ENCODE measurements around the gene VAV3. TPM values are rescaled to one million over a fixed set of nuclear protein-coding genes. Genes with fewer than 3 reads are reported as not detected.

VAV3 gene
- polyA plus RNA-seq, 1 of the 3 experiments (the other 2 are of a cell fraction) = not detected

DNA sequence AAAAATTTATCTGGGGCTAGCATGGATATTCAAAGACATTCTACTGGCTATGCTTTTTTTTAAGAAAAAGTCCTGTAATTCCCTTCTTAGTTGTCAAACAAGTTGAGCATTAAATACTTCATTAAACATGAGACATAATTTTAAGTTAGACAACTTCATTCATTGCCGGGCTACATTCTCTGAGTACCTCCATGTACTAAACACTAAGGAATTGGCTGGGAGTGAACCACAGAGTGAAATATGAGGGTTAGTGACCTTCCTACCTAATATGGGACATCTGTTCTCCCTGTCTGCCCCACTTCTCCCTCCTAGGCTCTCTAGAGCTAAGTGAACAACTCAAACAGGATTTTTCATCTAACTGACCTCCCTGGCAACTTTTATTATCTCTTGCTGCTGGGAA, 370.4 kb downstream of the VAV3 start:
- Histone ChIP-seq H3K9me3 (no peaks in the 10 kb centered on the region), H3F3A (replicated peaks; ENCODE audit: insufficient read depth) (no peaks in the 10 kb centered on the region), H3K27me3 (ENCODE audit: insufficient read depth) (no peaks in the 10 kb centered on the region), H3K4me1 (ENCODE audit: control insufficient read depth in 1 of 2, insufficient read depth in 2 of 2, low read depth in 1 of 2, low read length in 1 of 2) (no peaks in the 10 kb centered on the region), H3K36me3 (replicated peaks in 1 of 2; ENCODE audit: control insufficient read depth in 1 of 2, insufficient read depth in 2 of 2, low read length in 1 of 2) (no peaks in the 10 kb centered on the region), H4K20me1 (ENCODE audit: insufficient read depth) (no peaks in the 10 kb centered on the region), H2AFZ (ENCODE audit: low read depth) (no peak overlapping the region), H3K4me3 (ENCODE audit: low read depth in 2 of 2, low read length in 1 of 2) (no peak overlapping the region), H3K9me2 (no peaks in the 10 kb centered on the region), H3K79me2 (ENCODE audit: insufficient read depth) (no peaks in the 10 kb centered on the region), H3K27ac (ENCODE audit: low read depth in 2 of 2, low read length in 1 of 2) (no peak overlapping the region), H3K9ac (no peak overlapping the region), H3K4me2 (no peak overlapping the region)
- TF ChIP-seq, protein P1, sequence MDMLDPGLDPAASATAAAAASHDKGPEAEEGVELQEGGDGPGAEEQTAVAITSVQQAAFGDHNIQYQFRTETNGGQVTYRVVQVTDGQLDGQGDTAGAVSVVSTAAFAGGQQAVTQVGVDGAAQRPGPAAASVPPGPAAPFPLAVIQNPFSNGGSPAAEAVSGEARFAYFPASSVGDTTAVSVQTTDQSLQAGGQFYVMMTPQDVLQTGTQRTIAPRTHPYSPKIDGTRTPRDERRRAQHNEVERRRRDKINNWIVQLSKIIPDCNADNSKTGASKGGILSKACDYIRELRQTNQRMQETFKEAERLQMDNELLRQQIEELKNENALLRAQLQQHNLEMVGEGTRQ (IDR thresholded peaks at IDR 0.05; ENCODE audit: borderline replicate concordance, low read depth, low read length) = no peak
- TF ChIP-seq FOSL2 (IDR thresholded peaks at IDR 0.05; ENCODE audit: borderline replicate concordance, low read depth) = no peak
- TF ChIP-seq RAD21 (IDR thresholded peaks at IDR 0.05; ENCODE audit: low read length) = no peak
- ChIA-PET CTCF (no interaction called here), POLR2A (no interaction called here)
- 93% methylated on average over 1 of the region's 1 CpG for WGBS (ENCODE audit: low lambda C conversion rate)
- DNase-seq = no peak

DNA sequence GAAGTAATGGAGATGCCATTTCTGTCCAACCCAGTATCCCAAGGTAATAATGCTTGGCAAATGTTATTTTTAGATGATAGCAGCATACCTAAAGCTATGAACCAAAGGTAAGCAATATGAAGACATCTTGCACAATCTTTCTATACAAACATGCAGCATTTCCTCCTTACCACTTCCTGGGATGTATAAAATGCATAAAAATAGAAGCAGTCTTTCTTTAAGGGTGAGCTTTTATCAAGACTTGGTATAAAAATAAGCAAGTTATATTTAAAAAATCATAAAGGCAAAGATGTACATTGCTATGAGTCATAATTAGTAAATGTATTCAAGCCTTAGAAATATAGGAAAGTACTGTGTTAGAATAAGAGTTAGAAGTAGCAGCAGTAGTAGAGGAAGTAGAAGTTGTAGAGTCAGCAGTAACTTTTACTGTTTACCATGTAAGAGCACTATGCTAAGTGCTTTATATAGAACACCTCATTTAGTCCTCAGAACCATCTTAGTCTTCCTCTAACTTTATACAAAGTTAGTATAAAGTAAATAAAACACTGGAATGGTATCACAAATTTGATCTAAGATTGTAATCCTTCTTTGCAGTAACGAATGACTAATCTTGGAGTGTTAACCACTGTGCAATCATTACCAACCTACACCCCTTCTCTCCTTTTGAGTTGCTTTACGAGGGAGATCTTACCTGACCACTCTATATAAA, 371.3 kb downstream of the VAV3 start:
- H3K4me3 ChIP-seq (ENCODE audit: low read depth in 2 of 2, low read length in 1 of 2) = no peak overlapping the region
- no peaks in the 10 kb centered on the region for H3K4me1 ChIP-seq (ENCODE audit: control insufficient read depth in 1 of 2, insufficient read depth in 2 of 2, low read depth in 1 of 2, low read length in 1 of 2)
- H3F3A ChIP-seq (replicated peaks; ENCODE audit: insufficient read depth) = no peaks in the 10 kb centered on the region
- DNase-seq = no peak
- 39% methylated on average over 2 of the region's 2 CpGs for WGBS (ENCODE audit: low lambda C conversion rate)
- H2AFZ ChIP-seq (ENCODE audit: low read depth) = no peak overlapping the region
- ChIA-PET POLR2A (no interaction called here), CTCF (no interaction called here)
- H3K36me3 ChIP-seq (replicated peaks in 1 of 2; ENCODE audit: control insufficient read depth in 1 of 2, insufficient read depth in 2 of 2, low read length in 1 of 2) = no peaks in the 10 kb centered on the region
- no peak overlapping the region for H3K4me2 ChIP-seq
- H3K79me2 ChIP-seq (ENCODE audit: insufficient read depth) = no peaks in the 10 kb centered on the region
- TF ChIP-seq EZH2phosphoT487 (IDR thresholded peaks at IDR 0.05; ENCODE audit: borderline replicate concordance, low read depth) (no peak), GABPA (IDR thresholded peaks at IDR 0.05; ENCODE audit: low read depth) (no peak), JUND (IDR thresholded peaks at IDR 0.05) (no peak)
- no peak overlapping the region for H3K9ac ChIP-seq
- H3K9me2 ChIP-seq = no peaks in the 10 kb centered on the region
- H4K20me1 ChIP-seq (ENCODE audit: insufficient read depth) = no peaks in the 10 kb centered on the region
- H3K9me3 ChIP-seq = no peaks in the 10 kb centered on the region
- no peaks in the 10 kb centered on the region for H3K27me3 ChIP-seq (ENCODE audit: insufficient read depth)
- no peak overlapping the region for H3K27ac ChIP-seq (ENCODE audit: low read depth in 2 of 2, low read length in 1 of 2)

DNA sequence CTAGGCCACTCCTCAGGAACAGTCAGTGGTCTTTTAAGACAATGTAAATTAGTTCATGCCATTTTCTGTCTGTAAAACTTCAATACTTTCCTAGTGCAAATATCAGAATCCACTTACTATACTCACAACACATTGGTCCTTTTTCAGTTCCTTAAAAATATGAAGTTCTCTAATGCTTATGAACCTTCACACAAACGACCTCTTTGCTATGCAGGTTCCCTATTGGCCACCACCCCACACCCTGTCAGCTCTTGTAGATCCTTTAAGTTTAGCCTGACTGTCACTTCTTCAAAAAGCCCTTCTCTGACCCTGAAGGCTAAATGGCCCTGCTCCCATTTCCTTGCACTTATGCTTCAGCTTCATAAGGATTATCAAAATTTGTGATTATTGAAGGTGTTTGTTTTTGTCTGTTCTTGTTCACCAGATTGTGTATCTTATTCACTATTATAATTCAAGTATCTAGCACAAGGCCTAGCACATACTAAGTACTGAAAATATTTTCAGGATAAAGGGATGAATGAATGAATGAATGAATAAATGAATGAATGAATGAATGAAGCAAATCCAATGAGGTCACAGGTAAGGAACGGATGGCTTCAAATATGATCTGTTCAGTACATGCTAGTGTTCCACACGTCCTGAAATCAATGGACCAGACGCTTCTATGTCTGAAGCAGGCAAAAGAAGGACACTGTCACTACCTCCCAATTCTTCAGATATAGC, 373.9 kb downstream of the VAV3 start:
- H3K9me3 ChIP-seq = no peaks in the 10 kb centered on the region

More for the DNA sequence above, 373.9 kb downstream of the VAV3 start:
- Histone ChIP-seq H3K36me3 (replicated peaks in 1 of 2; ENCODE audit: control insufficient read depth in 1 of 2, insufficient read depth in 2 of 2, low read length in 1 of 2) (no peaks in the 10 kb centered on the region), H3K4me2 (no peak overlapping the region), H2AFZ (ENCODE audit: low read depth) (no peak overlapping the region), H3K9me2 (no peaks in the 10 kb centered on the region), H4K20me1 (ENCODE audit: insufficient read depth) (no peaks in the 10 kb centered on the region), H3K79me2 (ENCODE audit: insufficient read depth) (no peaks in the 10 kb centered on the region), H3K27me3 (ENCODE audit: insufficient read depth) (no peaks in the 10 kb centered on the region), H3K9ac (no peak overlapping the region), H3K27ac (ENCODE audit: low read depth in 2 of 2, low read length in 1 of 2) (no peak overlapping the region), H3K4me3 (ENCODE audit: low read depth in 2 of 2, low read length in 1 of 2) (no peak overlapping the region), H3F3A (replicated peaks; ENCODE audit: insufficient read depth) (no peaks in the 10 kb centered on the region), H3K4me1 (ENCODE audit: control insufficient read depth in 1 of 2, insufficient read depth in 2 of 2, low read depth in 1 of 2, low read length in 1 of 2) (no peaks in the 10 kb centered on the region)
- WGBS (ENCODE audit: low lambda C conversion rate) = 53% methylated on average over 4 of the region's 4 CpGs
- ChIA-PET CTCF (no interaction called here), POLR2A (no interaction called here)
- no peak for TF ChIP-seq RAD21 (IDR thresholded peaks at IDR 0.05; ENCODE audit: low read length)
- TF ChIP-seq, protein P2, sequence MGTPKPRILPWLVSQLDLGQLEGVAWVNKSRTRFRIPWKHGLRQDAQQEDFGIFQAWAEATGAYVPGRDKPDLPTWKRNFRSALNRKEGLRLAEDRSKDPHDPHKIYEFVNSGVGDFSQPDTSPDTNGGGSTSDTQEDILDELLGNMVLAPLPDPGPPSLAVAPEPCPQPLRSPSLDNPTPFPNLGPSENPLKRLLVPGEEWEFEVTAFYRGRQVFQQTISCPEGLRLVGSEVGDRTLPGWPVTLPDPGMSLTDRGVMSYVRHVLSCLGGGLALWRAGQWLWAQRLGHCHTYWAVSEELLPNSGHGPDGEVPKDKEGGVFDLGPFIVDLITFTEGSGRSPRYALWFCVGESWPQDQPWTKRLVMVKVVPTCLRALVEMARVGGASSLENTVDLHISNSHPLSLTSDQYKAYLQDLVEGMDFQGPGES (IDR thresholded peaks at IDR 0.05; ENCODE audit: low read depth, low read length) = no peak
- TF ChIP-seq, protein P3, sequence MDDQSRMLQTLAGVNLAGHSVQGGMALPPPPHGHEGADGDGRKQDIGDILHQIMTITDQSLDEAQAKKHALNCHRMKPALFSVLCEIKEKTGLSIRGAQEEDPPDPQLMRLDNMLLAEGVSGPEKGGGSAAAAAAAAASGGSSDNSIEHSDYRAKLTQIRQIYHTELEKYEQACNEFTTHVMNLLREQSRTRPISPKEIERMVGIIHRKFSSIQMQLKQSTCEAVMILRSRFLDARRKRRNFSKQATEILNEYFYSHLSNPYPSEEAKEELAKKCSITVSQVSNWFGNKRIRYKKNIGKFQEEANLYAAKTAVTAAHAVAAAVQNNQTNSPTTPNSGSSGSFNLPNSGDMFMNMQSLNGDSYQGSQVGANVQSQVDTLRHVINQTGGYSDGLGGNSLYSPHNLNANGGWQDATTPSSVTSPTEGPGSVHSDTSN (IDR thresholded peaks at IDR 0.05) = no peak
- DNase-seq = no peak
